HepG2 (cell line): Measurements from ENCODE around the gene DHRS4L2. TPM values are rescaled to one million over a fixed set of nuclear protein-coding genes. Genes with fewer than 3 reads are reported as not detected.

Source experiments
- HNF1A ChIP-seq, 2 experiments: sonication (generic) in 1 of 2; formaldehyde crosslinking in 1 of 2; IDR thresholded peaks; 2 replicates each; pipeline versions ENCODE4 v1.4.0 to v1.6.1; 2016 to 2020; ENCODE audit warnings: borderline replicate concordance in 1 of 2, low read depth in 1 of 2, mild to moderate bottlenecking in 1 of 2, missing genetic modification reagents in 1 of 2
- MIER3 ChIP-seq: IDR thresholded peaks from 2 replicates; pipeline ENCODE4 v1.6.1; 2016; ENCODE audit warnings: missing compliant biosample characterization, borderline replicate concordance
- NR2F6 ChIP-seq, 2 experiments: IDR thresholded peaks; 2 replicates each; pipeline ENCODE4 v1.6.1; 2016; ENCODE audit warnings: antibody characterized with exemption in 1 of 2, mild to moderate bottlenecking in 1 of 2
- SCMH1 ChIP-seq: sonication (generic); formaldehyde crosslinking; IDR thresholded peaks from 2 replicates; pipeline ENCODE4 v1.9.0; 2021; ENCODE audit warnings: missing genetic modification reagents, mild to moderate bottlenecking, borderline replicate concordance
- TFDP1 ChIP-seq: IDR thresholded peaks from 2 replicates; pipeline ENCODE4 v1.6.1; 2016; ENCODE audit warnings: missing compliant biosample characterization, missing genetic modification reagents, borderline replicate concordance
- ZNF547 ChIP-seq: sonication (generic); formaldehyde crosslinking; IDR thresholded peaks from 2 replicates; pipeline ENCODE4 v1.5.1; 2020; ENCODE audit warnings: mild to moderate bottlenecking, missing genetic modification reagents
- ZNF839 ChIP-seq: sonication (generic); formaldehyde crosslinking; IDR thresholded peaks from 2 replicates; pipeline ENCODE4 v1.4.0; 2020; ENCODE audit warnings: missing genetic modification reagents, mild to moderate bottlenecking, borderline replicate concordance
- polyA plus RNA-seq, 8 experiments: library from polyadenylated mRNA; depleted of rRNA in 3 of 8; stranded (reverse) in 7 of 8; unstranded in 1 of 8; fragments of >200 nt; fragmentation: Illumina TruSeq in 4 of 8; extraction: Trizol in 4 of 8; gene quantifications; 2 replicates each; pipeline versions ENCODE4 v1.2.1 to v1.2.3, GENCODE V29; 2011 to 2016; ENCODE audit warnings: low read depth in 4 of 8, missing spikeins in 1 of 8, mixed read lengths in 1 of 8; ENCODE audit not compliant: insufficient read depth in 1 of 8
- total RNA-seq, 5 experiments: library from RNA; depleted of rRNA; stranded (reverse); fragments of >200 nt; fragmentation: Illumina TruSeq; extraction: Trizol; gene quantifications; 2 replicates each; pipeline ENCODE4 v1.2.3, GENCODE V29; 2016; ENCODE audit warnings: low read depth in 1 of 5

DHRS4L2 gene
- total and polyA plus RNA-seq, 2 of the 13 experiments (the other 11 are each of a cell fraction or from before 2014, with no cell fraction given), result 24.7 to 38.2 TPM

GRCh38 chr14:24051789-24052655, 63.3 kb downstream of the DHRS4L2 start, which contains the start of gene CARMIL3 (continued):
- TF ChIP-seq HNF1A (IDR thresholded peaks at IDR 0.05; ENCODE audit: low read depth) (no peak), HNF1A (CRISPR knock-in tag; IDR thresholded peaks at IDR 0.05; ENCODE audit: borderline replicate concordance) (0 out of 2 replicates have a peak, but pooled peaks have one; percentile 19), ZNF547 (CRISPR knock-in tag) (peak; percentile 94), NR2F6 (IDR thresholded peaks at IDR 0.05) (no peak), NR2F6 (CRISPR knock-in tag; IDR thresholded peaks at IDR 0.05) (peak; percentile 5; the same call in 1 of the 2 replicates), ZNF839 (CRISPR knock-in tag) (peak; percentile 45; the same call in 1 of the 2 replicates), SCMH1 (CRISPR knock-in tag) (no peak), TFDP1 (peak; percentile 91), MIER3 (CRISPR knock-in tag) (peak; percentile 82; the same call in 1 of the 2 replicates)
